ENCODE results near the gene CTBS.

The CTBS gene

GRCh38 chr1:84585803-84586202 lies 11.6 kb upstream of the CTBS start:
- TF ChIP-seq, protein P1, sequence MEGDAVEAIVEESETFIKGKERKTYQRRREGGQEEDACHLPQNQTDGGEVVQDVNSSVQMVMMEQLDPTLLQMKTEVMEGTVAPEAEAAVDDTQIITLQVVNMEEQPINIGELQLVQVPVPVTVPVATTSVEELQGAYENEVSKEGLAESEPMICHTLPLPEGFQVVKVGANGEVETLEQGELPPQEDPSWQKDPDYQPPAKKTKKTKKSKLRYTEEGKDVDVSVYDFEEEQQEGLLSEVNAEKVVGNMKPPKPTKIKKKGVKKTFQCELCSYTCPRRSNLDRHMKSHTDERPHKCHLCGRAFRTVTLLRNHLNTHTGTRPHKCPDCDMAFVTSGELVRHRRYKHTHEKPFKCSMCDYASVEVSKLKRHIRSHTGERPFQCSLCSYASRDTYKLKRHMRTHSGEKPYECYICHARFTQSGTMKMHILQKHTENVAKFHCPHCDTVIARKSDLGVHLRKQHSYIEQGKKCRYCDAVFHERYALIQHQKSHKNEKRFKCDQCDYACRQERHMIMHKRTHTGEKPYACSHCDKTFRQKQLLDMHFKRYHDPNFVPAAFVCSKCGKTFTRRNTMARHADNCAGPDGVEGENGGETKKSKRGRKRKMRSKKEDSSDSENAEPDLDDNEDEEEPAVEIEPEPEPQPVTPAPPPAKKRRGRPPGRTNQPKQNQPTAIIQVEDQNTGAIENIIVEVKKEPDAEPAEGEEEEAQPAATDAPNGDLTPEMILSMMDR (IDR thresholded peaks at IDR 0.05; ENCODE audit: low read depth, low read length), result no peak
- no peak overlapping the region for H3K4me3 ChIP-seq (ENCODE audit: low read depth, low read length)

DNA sequence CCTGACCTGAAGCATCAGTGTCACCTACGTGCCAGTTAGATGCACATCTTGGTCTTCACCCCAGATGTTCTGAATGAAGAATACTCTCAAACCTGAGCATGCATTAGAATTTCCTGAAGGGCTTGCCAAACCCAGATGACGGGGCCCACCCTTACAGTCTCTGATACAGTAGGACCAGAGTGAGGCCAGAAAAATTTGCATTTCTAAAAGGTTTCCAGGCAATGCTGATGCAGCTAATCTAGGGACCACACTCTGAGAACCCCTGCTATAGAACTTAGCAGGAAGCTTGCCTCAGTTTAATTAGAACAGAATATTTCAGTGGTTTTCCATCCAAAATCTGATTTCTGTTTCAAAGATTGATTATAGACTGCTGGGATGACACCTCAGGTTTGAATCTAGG lies 9.9 kb upstream of the CTBS start:
- H3K4me3 ChIP-seq (ENCODE audit: low read depth, low read length), result no peak overlapping the region
- TF ChIP-seq, protein P1 (IDR thresholded peaks at IDR 0.05; ENCODE audit: low read depth, low read length), result no peak

GRCh38 chr1:84583648-84584047 lies 9.4 kb upstream of the CTBS start:
- TF ChIP-seq, protein P1 (IDR thresholded peaks at IDR 0.05; ENCODE audit: low read depth, low read length), result no peak
- no peak overlapping the region for H3K4me3 ChIP-seq (ENCODE audit: low read depth, low read length)

DNA sequence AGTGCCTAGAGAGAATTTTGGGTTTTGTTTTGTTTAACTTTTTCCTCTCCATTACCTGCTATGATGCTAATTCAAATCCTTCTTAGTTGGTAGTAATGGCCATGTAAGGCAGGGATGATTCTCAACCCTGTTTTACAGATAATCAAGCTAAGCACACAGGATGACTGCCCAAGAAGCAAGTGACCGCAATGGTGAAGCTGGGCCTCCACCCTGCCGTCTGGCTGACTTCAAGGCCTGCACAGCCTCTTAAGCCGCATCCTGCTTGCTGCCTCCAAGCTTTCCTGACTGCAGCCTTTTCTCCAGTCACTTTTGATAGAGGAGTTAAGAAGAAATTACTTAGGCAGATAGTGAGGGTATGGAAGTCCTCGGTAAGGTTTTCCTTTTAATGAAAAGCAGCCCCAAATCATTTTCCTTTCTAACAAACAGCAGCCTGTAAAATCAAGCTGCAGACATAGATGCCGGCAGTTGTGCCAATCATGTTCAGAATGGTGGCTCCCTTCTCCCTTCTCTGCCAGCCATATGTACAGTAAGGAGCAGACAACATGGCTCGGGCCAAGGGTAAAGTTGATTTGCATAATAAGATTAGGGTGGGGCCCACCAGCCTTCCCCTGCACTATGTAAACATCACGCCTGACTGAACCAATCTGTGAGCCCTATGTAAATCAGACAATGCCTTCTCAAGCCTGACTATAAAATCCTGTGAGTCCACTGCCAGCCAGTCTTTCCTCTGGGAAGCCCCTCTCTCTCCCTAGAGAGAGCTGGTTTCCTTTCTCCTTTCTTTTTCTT lies 8.8 kb upstream of the CTBS start:
- H3K4me3 ChIP-seq (ENCODE audit: low read depth, low read length), result no peak overlapping the region
- TF ChIP-seq, protein P1 (IDR thresholded peaks at IDR 0.05; ENCODE audit: low read depth, low read length), result no peak

GRCh38 chr1:84581648-84582047 lies 7.4 kb upstream of the CTBS start:
- H3K4me3 ChIP-seq (ENCODE audit: low read depth, low read length), result no peak overlapping the region
- TF ChIP-seq, protein P1 (IDR thresholded peaks at IDR 0.05; ENCODE audit: low read depth, low read length), result no peak

- peak overlapping the region; percentile 73 for H3K4me3 ChIP-seq (ENCODE audit: low read depth, low read length)
- TF ChIP-seq, protein P1 (IDR thresholded peaks at IDR 0.05; ENCODE audit: low read depth, low read length), result no peak
Measured at GRCh38 chr1:84574936-84575335, 696 bp upstream of the CTBS start.

GRCh38 chr1:84573481-84573966 lies 716 bp downstream of the CTBS start:
- TF ChIP-seq, protein P1 (IDR thresholded peaks at IDR 0.05; ENCODE audit: low read depth, low read length), result no peak
- H3K4me3 ChIP-seq (ENCODE audit: low read depth, low read length), result peak overlapping the region; percentile 73
